Tibial nerve (tissue), 3 donors: Measurements from ENCODE around the gene WDR70.

Source experiments
- POLR2A ChIP-seq, 2 donors: fragments of 450-650 bp; IDR thresholded peaks; one replicate each; pipeline ENCODE4 v1.6.1; 2017; ENCODE audit warnings: antibody characterized with exemption in 2 of 2, mild to moderate bottlenecking in 2 of 2, moderate library complexity in 2 of 2
- TF ChIP-seq, protein P1 (sequence below), 5 experiments: fragments of 200-600 bp in 3 of 5; fragments of 450-650 bp in 2 of 5; sonication (generic) in 3 of 5; IDR thresholded peaks; one replicate each; pipeline ENCODE4 v1.5.1; 2016 to 2019; ENCODE audit warnings: antibody characterized with exemption in 5 of 5, mild to moderate bottlenecking in 3 of 5, moderate library complexity in 2 of 5

DNA sequence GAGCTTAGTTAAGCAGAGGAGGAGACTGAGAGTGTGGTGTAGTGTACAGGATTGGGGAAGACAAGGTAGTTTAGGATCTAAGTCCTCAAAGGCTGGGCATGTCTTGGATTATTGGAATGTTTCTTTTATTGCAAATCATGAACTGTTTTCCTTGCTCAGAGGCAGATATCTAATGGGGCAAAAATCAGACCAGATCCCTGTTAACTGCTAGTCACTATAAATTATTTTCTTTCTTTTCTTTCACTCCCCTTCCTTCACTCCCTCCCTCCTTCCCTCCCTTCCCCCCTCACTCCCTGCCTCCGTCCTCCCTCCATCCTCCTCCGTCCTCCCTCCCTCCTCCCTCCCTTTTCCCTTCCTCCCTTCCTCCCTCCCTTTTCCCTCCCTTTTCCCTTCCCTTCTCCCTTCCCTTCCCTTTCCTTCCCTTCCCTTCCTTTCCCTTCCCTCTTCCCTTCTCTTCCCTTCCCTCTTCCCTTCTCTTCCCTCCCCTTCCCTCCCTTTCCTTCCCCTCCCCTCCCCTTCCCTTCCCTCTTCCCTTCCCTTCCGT lies 117.9 kb downstream of the WDR70 start:
- TF ChIP-seq, protein P1, sequence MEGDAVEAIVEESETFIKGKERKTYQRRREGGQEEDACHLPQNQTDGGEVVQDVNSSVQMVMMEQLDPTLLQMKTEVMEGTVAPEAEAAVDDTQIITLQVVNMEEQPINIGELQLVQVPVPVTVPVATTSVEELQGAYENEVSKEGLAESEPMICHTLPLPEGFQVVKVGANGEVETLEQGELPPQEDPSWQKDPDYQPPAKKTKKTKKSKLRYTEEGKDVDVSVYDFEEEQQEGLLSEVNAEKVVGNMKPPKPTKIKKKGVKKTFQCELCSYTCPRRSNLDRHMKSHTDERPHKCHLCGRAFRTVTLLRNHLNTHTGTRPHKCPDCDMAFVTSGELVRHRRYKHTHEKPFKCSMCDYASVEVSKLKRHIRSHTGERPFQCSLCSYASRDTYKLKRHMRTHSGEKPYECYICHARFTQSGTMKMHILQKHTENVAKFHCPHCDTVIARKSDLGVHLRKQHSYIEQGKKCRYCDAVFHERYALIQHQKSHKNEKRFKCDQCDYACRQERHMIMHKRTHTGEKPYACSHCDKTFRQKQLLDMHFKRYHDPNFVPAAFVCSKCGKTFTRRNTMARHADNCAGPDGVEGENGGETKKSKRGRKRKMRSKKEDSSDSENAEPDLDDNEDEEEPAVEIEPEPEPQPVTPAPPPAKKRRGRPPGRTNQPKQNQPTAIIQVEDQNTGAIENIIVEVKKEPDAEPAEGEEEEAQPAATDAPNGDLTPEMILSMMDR (IDR thresholded peaks at IDR 0.05): no peak
- no peak for TF ChIP-seq POLR2A (IDR thresholded peaks at IDR 0.05)
